K562 (cell line): Measurements from ENCODE around the gene GRAMD4. TPM values are rescaled to one million over a fixed set of nuclear protein-coding genes. Genes with fewer than 3 reads are reported as not detected.

Experiments used
- ATAC-seq: fragments of 200-7000 bp; cut with Tn5 transposase; 3 replicates; pipeline ENCODE4 v1.9.1; 2020; ENCODE audit warnings: moderate library complexity
- BruUV-seq: library from RNA; stranded (reverse); fragments of 400-500 nt; replicated peaks from 2 replicates; lab custom pipeline; 2021; lab: Mats Ljungman, UMichigan
- CTCF ChIA-PET: fragments of 300-600 bp; formaldehyde crosslinking; extraction: SDS; loops from one replicate; lab custom pipeline; 2021; ENCODE audit warnings: low intra/inter-chr PET ratio; lab: Yijun Ruan, JAX
- POLR2A ChIA-PET: fragments of 300-600, 350-650 bp; sonication (Branson Sonifier 250); formaldehyde crosslinking; extraction: SDS; loops from one replicate; lab custom pipeline; 2021; ENCODE audit warnings: antibody characterized with exemption, inconsistent platforms; lab: Yijun Ruan, JAX
- DNase-seq, 4 experiments: peaks; one replicate each; pipeline versions ENCODE4 v3.0.0 to v3.0.0-alpha.2; 2011 to 2018; ENCODE audit warnings: low spot score in 3 of 4, mixed read lengths in 3 of 4; ENCODE audit errors: extremely low read depth in 1 of 4
- FAIRE-seq: peaks from 2 replicates; lab custom pipeline; 2011; peaks lifted over from hg19 to GRCh38; lab: Jason Lieb, UNC
- H2AFZ ChIP-seq: 2 replicates; pipeline ENCODE4 v1.6.0; 2011; ENCODE audit warnings: low read depth, low read length, control low read depth, inconsistent platforms
- H3K27ac ChIP-seq: fragments of 200-600 bp; 3 replicates; pipeline ENCODE4 v1.8.0; 2011; ENCODE audit warnings: low read depth, mild to moderate bottlenecking, control low read depth, inconsistent platforms, low read length, moderate library complexity, mixed read lengths; ENCODE audit errors: extremely low read depth
- H3K27me3 ChIP-seq, 2 experiments: fragments of 300-600 bp in 1 of 2; 2 replicates in 1 of 2; 3 replicates in 1 of 2; pipeline versions ENCODE4 v1.6.0 to v1.8.0; 2011; ENCODE audit warnings: inconsistent platforms in 2 of 2, low read length in 2 of 2, mild to moderate bottlenecking in 1 of 2, mixed read lengths in 1 of 2, moderate library complexity in 1 of 2; ENCODE audit not compliant: control insufficient read depth in 2 of 2, insufficient read depth in 2 of 2
- H3K36me3 ChIP-seq: fragments of 300-600 bp; 3 replicates; pipeline ENCODE4 v1.8.0; 2011; ENCODE audit warnings: mild to moderate bottlenecking, low read length, inconsistent platforms; ENCODE audit not compliant: control insufficient read depth, insufficient read depth
- H3K4me1 ChIP-seq, 2 experiments: fragments of 200-600 bp in 1 of 2; replicated peaks in 1 of 2; 2 replicates in 1 of 2; 3 replicates in 1 of 2; pipeline versions ENCODE4 v1.5.1 to v1.8.0; 2011; ENCODE audit warnings: inconsistent platforms in 2 of 2, low read length in 2 of 2, mild to moderate bottlenecking in 1 of 2, mixed read lengths in 1 of 2, moderate library complexity in 1 of 2; ENCODE audit not compliant: control insufficient read depth in 2 of 2, insufficient read depth in 2 of 2
- H3K4me2 ChIP-seq: 2 replicates; pipeline ENCODE4 v1.6.1; 2011; ENCODE audit warnings: low read length, control low read depth, inconsistent platforms, mixed read lengths; ENCODE audit not compliant: insufficient read depth
- H3K4me3 ChIP-seq: fragments of 200-600 bp; sonication (generic), shearing (Covaris generic); 2 replicates; pipeline ENCODE4 v1.5.1; 2016; ENCODE audit warnings: control low read depth, inconsistent platforms
- H3K79me2 ChIP-seq: fragments of 200-600 bp; 3 replicates; pipeline ENCODE4 v1.8.0; 2011; ENCODE audit warnings: low read length, inconsistent platforms; ENCODE audit not compliant: control insufficient read depth, insufficient read depth
- H3K9ac ChIP-seq, 2 experiments: 2 replicates each; pipeline versions ENCODE4 v1.6.0 to v1.6.1; 2011; ENCODE audit warnings: low read depth in 2 of 2, low read length in 2 of 2, control low read depth in 1 of 2, inconsistent platforms in 1 of 2, mild to moderate bottlenecking in 1 of 2, mixed read lengths in 1 of 2; ENCODE audit not compliant: insufficient read depth in 1 of 2
- H3K9me1 ChIP-seq: one replicate; pipeline ENCODE4 v1.6.0; 2011; ENCODE audit warnings: inconsistent platforms, mild to moderate bottlenecking, low read length, moderate library complexity; ENCODE audit not compliant: control insufficient read depth, insufficient read depth
- H3K9me3 ChIP-seq: replicated peaks from 2 replicates; pipeline ENCODE4 v1.5.1; 2011; ENCODE audit warnings: low read depth, low read length, inconsistent platforms; ENCODE audit not compliant: control insufficient read depth, insufficient read depth
- H4K20me1 ChIP-seq: replicated peaks from 2 replicates; pipeline ENCODE4 v1.6.1; 2011; ENCODE audit warnings: low read length, inconsistent platforms, mixed read lengths; ENCODE audit not compliant: control insufficient read depth, insufficient read depth
- ADNP ChIP-seq: fragments of 200-800 bp; sonication (Bioruptor generic); IDR thresholded peaks from 2 replicates; pipeline ENCODE4 v1.6.1; 2016; ENCODE audit warnings: missing genetic modification characterization, missing compliant biosample characterization
- BCOR ChIP-seq: fragments of 450-650 bp; IDR thresholded peaks from 2 replicates; pipeline ENCODE4 v1.6.1; 2016
- BMI1 ChIP-seq: fragments of 150-350 bp; IDR thresholded peaks from 2 replicates; pipeline ENCODE4 v1.6.1; 2014; ENCODE audit warnings: low read length
- E4F1 ChIP-seq: fragments of 250-450 bp; sonication (Bioruptor Pico); IDR thresholded peaks from 2 replicates; pipeline ENCODE4 v1.5.0; 2021; ENCODE audit warnings: mild to moderate bottlenecking, borderline replicate concordance
- MBD2 ChIP-seq: sonication (generic); IDR thresholded peaks from 2 replicates; pipeline ENCODE4 v1.6.1; 2016; ENCODE audit warnings: low read depth, borderline replicate concordance
- RBM17 ChIP-seq: fragments of 200-400 bp; formaldehyde crosslinking; IDR thresholded peaks from 2 replicates; pipeline ENCODE4 v1.6.1; 2017; ENCODE audit warnings: low read depth, mild to moderate bottlenecking, low read length, borderline replicate concordance
- RBM25 ChIP-seq: fragments of 200-400 bp; formaldehyde crosslinking; IDR thresholded peaks from 2 replicates; pipeline ENCODE4 v1.6.1; 2018; ENCODE audit warnings: low read length, low read depth, moderate library complexity; ENCODE audit not compliant: severe bottlenecking
- SMARCC2 ChIP-seq: fragments of 450-650 bp; IDR thresholded peaks from 2 replicates; pipeline ENCODE4 v1.6.1; 2017; ENCODE audit warnings: antibody characterized with exemption, moderate library complexity, mild to moderate bottlenecking, low read depth
- ZNF224 ChIP-seq: sonication (generic); formaldehyde crosslinking; IDR thresholded peaks from 2 replicates; pipeline ENCODE4 v1.8.0; 2022; ENCODE audit warnings: mild to moderate bottlenecking, missing genetic modification reagents
- WGBS: fragments of 100-300 bp; shearing (Covaris generic); methylation state at CpG from one replicate; pipeline ENCODE4 v1.1.6; 2016; ENCODE audit warnings: low coverage, mixed read lengths; ENCODE audit not compliant: insufficient coverage; ENCODE audit errors: missing lambda C conversion rate; 5-methylcytosine and 5-hydroxymethylcytosine counted together
- in situ Hi-C: fragments of 300-500 bp; cut with MboI; formaldehyde crosslinking; loops from 4 replicates; pipeline ENCODE4 v1.15.0; 2018; ENCODE audit warnings: inconsistent platforms, mixed read lengths
- intact Hi-C: fragments of 100-400 bp; cut with micrococcal nuclease; formaldehyde crosslinking; loops from 2 replicates; pipeline ENCODE4 v1.14.2; 2022
- polyA plus RNA-seq, 8 experiments: library from polyadenylated mRNA; depleted of rRNA in 4 of 8; stranded (reverse) in 5 of 8; unstranded in 3 of 8; fragments of >200 nt; fragmentation: Nextera tagmentation in 2 of 8; fragmentation: Illumina TruSeq in 1 of 8; extraction: Ambion mirVana in 2 of 8; extraction: Trizol in 1 of 8; gene quantifications; 2 replicates each; pipeline versions ENCODE4 v1.2.1 to v1.2.3, GENCODE V29; 2011 to 2014; ENCODE audit warnings: inconsistent platforms in 1 of 8, missing spikeins in 1 of 8
- total RNA-seq, 7 experiments: library from RNA; depleted of rRNA in 6 of 7; stranded (reverse); fragments of >200 nt in 6 of 7; fragmentation: Illumina TruSeq in 2 of 7; extraction: Trizol in 2 of 7; gene quantifications; 2 replicates each; pipeline versions ENCODE4 v1.2.1 to v1.2.3, GENCODE V29; 2011 to 2021; ENCODE audit warnings: low replicate concordance in 1 of 7
- TF ChIP-seq, protein P1 (sequence below): IDR thresholded peaks from 3 replicates; pipeline ENCODE4 v1.6.1; 2011; ENCODE audit warnings: borderline replicate concordance, mild to moderate bottlenecking; ENCODE audit not compliant: insufficient read length, insufficient read depth

The GRAMD4 gene
- total and polyA plus RNA-seq, 9 of the 15 experiments (the other 6 are each of a cell fraction or from before 2014, with no cell fraction given), result 0.18 to 44.8 (median 18.6) TPM

DNA sequence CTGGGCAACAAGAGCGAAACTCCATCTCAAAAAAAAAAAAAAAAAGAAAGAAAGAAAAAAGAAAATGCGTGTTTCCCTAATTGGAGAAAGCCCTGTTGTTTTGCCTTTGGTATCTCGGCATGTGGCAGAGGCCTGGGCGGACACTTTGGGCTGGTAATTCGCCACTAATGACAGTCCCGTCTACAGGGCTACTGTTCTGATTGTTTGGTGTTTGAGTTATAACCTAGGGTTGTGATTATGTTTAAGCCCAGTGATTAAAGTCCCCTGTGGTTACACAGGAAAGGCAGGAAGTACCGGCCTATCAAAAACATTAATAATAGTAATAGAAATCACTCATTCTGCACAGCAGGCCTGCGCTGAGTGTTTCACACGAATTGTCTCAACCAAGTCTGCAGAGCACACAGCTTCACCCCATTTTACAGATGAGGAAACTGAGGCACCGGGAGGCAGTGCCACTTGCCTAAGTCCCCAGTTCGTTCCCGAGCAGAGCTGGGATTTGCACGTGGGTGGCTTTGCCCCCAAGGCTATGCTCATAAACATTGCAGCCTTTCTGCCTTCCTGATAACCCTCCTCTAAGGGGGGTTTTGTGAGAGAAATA lies 39.1 kb upstream of the GRAMD4 start:
- intact Hi-C loops, result no loop called here
- no peak overlapping the region for H3K9ac ChIP-seq
- H3K9me1 ChIP-seq, result no peaks in the 10 kb centered on the region
- ATAC-seq (no peak), DNase-seq (no peak), FAIRE-seq (no peak)
- H3K9me3 ChIP-seq, result no peaks in the 10 kb centered on the region
- H3K36me3 ChIP-seq, result peaks cover 8% of the 10 kb centered on the region; the same call in 2 of the 3 replicates
- WGBS, result 69% methylated on average over 9 of the region's 13 CpGs
- CTCF ChIA-PET, result no interaction called here
- POLR2A ChIA-PET, result no interaction called here
- peaks cover 32 to 59% of the 10 kb centered on the region in 2 experiments for H3K4me1 ChIP-seq
- no TSS peak for BruUV-seq
- no peak overlapping the region for H2AFZ ChIP-seq
- peaks cover 9% of the 10 kb centered on the region for H4K20me1 ChIP-seq
- H3K4me2 ChIP-seq, result peak overlapping the region; percentile 29; the same call in 1 of the 2 replicates
- in situ Hi-C loops, result no loop called here
- H3K27ac ChIP-seq, result no peak overlapping the region
- peaks cover 82% of the 10 kb centered on the region for H3K79me2 ChIP-seq
- H3K4me3 ChIP-seq, result no peak overlapping the region
- H3K27me3 ChIP-seq, result no peaks in the 10 kb centered on the region
- TF ChIP-seq RBM25 (peak; percentile 37), SMARCC2 (no peak), BMI1 (no peak), ADNP (peak; percentile 47; the same call in 1 of the 2 replicates), ZNF224 (CRISPR knock-in tag) (no peak), MBD2 (no peak), E4F1 (no peak), BCOR (0 out of 2 replicates have a peak, but pooled peaks have one; percentile 8), RBM17 (no peak)
- TF ChIP-seq, protein P1, sequence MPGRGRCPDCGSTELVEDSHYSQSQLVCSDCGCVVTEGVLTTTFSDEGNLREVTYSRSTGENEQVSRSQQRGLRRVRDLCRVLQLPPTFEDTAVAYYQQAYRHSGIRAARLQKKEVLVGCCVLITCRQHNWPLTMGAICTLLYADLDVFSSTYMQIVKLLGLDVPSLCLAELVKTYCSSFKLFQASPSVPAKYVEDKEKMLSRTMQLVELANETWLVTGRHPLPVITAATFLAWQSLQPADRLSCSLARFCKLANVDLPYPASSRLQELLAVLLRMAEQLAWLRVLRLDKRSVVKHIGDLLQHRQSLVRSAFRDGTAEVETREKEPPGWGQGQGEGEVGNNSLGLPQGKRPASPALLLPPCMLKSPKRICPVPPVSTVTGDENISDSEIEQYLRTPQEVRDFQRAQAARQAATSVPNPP, result no peak
